Kasumi-1 (cell line): Measurements from ENCODE around the gene MEGF10.

Experiments
- DNase-seq, 2 experiments: peaks; one replicate each; lab custom pipeline; 2025; lab: John Stamatoyannopoulos, UW

Gene MEGF10

DNA sequence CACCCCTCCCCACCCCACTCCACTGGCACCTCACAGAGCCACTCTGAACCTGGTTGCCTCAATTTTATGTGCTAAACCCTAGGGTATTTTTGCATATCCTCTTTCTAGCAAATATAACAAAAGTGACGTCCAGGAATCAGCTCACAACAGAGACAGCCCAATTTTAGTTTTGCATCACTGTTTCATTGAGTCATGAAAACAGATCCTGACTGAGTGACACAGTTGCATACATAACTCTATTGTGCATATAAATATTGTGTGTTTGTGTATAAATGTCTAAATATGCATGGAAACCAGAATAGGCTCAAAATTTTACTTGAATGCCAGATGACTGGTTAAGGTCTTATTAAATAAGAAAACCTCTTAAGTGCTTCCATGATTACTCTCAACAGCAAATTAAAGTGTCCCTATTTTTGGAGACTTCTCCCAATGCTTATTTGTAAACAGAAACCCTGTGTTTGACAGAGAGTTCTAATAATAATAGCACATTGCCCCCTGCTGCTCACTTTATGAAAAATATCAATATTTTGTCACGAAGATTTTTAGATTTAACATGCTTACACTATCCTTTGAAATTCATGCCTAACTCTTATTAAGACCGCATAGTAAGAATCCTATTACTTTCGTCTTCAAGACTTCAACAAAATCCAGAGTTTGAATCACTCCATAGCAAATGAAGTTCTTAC, 151.3 kb downstream of the MEGF10 start:
- peak; percentile 43 to 49 for DNase-seq

- DNase-seq = no peak
Observed at GRCh38 chr5:127444171-127444570, 153.6 kb downstream of the MEGF10 start.

DNA sequence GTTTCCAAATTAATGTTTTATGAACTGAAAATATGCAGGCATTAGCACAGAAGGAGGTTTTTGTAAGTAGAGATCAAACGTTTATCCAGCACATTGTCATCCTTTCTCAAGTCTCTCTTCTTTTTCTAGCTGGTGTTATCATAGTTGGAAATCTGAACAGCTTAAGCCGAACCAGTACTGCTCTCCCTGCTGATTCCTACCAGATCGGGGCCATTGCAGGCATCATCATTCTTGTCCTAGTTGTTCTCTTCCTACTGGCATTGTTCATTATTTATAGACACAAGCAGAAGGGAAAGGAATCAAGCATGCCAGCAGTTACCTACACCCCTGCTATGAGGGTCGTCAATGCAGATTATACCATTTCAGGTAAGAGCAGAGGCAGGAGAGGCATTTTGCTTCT, 154.7 kb downstream of the MEGF10 start:
- no peak for DNase-seq

DNA sequence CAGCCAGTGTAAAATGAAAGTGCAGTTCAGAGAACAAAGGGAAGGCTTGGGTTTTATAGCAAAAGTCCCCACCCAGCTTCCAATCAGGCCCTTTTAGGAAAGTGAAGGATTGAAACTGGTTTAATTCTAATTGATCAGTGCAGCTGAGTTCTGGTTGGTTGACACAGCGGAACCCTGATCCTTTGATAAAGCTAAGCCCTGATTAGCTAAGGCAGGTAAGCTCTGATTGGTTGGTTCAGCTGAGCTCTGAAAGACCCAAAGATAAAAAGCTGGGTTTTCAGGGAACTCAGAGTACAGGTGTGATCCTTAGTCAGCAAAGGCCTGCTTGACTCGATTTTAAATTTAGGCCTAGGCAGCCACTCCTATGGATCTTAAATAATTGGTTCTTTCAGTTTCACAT, 156.0 kb downstream of the MEGF10 start:
- DNase-seq = no peak

DNA sequence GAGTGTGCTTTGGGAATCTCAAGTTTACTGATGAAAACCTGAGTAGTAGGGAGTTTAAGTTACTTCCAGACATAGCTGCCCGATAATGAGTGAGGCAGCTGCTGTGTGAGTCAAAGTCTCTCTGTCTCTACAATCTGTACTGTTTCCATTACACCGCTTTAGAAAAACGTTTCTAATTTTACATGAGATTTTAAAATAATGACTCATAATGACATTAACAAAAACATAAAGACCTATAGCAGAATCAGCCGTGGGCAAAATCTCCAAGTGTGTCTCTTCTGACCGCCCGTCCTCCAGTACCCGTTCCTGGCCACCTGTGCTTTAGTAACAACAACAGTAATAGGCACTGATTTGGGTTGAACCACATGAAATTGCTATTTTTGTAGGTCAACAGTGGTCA, 157.2 kb downstream of the MEGF10 start:
- DNase-seq = no peak

DNA sequence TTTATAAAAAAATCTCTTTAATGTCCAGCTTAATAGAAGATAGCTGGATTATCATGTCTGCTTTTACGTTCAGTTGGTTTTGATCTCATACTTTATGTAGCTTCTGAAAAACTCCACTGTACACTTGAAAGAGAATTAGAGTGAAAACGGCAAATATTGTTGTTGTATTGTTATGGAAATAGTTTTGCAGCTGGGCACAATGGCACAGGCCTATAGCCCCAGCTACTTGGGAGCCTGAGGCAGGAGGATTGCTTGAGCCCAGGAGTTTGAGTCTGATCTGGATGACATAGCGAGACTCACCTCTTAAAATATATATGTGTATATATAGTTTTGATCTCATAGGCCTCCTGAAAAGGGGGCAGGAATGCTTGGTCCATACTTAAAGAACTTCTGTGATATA, 159.4 kb downstream of the MEGF10 start:
- DNase-seq = no peak

- DNase-seq = no peak
Observed at GRCh38 chr5:127451096-127451495, 160.5 kb downstream of the MEGF10 start.

GRCh38 chr5:127452626-127453025, 162.0 kb downstream of the MEGF10 start:
- DNase-seq = no peak

DNA sequence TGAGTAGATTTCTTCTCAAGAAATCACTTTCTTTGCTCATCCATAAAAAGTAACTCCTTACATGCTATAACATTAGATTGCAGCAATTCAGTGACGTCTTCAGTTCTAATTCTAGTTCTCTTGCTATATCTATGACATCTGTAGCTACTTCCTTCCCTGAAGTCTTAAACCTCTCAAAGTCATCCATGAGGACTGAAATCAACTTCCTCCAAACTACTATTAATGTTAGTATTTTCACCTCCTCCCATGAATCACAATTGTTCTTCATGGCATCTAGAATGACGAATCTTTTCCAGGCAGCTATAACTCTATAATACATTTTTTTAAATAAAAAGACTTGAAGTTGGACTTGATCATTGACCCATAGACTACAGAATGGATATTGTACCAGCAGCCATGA, 180.6 kb downstream of the MEGF10 start:
- peak in 1 of 2 experiments; percentile 3 for DNase-seq

GRCh38 chr5:127472700-127473099, 182.1 kb downstream of the MEGF10 start:
- DNase-seq = no peak

- DNase-seq = no peak
Observed at GRCh38 chr5:127486471-127486870, 195.9 kb downstream of the MEGF10 start.

- DNase-seq = peak; percentile 75 to 89
Observed at GRCh38 chr5:127492854-127493738, 202.5 kb downstream of the MEGF10 start.

DNA sequence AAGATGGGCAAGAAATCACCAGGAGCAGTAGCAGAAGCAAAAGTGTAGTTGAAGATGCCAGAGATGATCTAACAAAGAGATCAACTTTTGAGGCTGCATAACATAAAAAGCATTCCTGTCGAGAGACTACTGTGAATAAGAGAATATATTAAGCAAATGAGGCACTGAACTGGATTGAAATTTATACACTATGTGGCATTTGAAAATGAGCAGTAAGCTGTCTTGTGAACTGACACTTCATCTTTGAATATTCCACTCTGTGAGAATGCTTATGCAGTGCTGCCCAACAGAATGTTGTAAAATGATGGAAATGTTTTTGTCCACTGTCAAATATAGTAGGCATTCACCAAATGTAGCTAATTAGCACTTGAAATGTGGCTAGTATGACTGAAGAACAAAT, 208.0 kb downstream of the MEGF10 start:
- DNase-seq = no peak

GRCh38 chr5:127505905-127506304, 215.3 kb downstream of the MEGF10 start:
- no peak for DNase-seq

- no peak for DNase-seq
Observed at GRCh38 chr5:127506616-127507015, 216.0 kb downstream of the MEGF10 start.

GRCh38 chr5:127508644-127509373, 218.2 kb downstream of the MEGF10 start:
- no peak for DNase-seq
